CD4-positive, alpha-beta T cell treated with Interferon gamma for 1 hour (primary cell): ENCODE data around the gene TMED10.
A peak's percentile ranks its signal among the peaks of the same experiment; 100 is the strongest.
"Not testable (repeated sequence)": the region's sequence is repeated elsewhere in the genome, so short reads cannot be mapped to it uniquely, and the experiment has no call there.

Experiments used
- DNase-seq: peaks from one replicate; pipeline ENCODE4 v3.0.0-alpha.2; 2020

TMED10 gene

DNA sequence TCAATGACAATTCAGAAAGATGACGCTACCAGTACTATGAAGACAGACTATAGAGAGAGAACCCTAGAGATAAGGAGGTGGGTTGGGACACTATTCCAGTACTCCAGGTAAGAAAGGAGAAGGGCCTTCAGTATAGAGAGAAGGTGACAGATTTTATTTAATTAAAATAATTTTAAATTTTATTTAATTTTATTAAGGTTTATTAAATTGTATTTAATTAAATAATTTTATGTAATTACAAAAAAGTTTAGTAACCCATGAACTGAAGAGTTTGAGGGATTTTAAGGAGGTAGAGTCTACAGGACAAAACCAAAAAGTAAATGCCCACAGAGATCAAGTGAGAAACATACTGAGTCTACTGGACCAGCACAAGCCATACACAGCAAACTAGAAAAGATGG lies 20.3 kb downstream of the TMED10 start:
- no peak for DNase-seq

GRCh38 chr14:75155169-75155568 lies 21.2 kb downstream of the TMED10 start:
- DNase-seq, result no peak

GRCh38 chr14:75153295-75153694 lies 23.1 kb downstream of the TMED10 start:
- no peak for DNase-seq

DNA sequence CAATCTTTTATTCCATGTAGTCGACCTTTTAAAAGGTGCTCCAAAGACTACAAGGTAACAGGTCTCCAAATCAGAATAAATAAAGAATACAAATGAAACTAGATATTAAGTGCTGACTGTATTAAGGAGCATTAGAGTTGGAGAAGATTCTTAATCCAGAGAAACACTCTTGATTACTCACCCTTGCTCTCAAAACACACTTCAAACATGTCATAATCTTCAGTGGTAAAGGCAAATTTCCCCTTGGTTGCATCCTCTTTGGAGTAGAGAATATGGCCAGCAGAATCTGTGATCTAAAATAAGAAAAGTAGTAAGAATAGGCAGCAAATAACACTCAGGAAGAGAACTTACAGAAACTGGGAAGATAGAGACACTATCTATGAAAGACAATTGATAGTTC lies 24.6 kb downstream of the TMED10 start:
- DNase-seq, result no peak

DNA sequence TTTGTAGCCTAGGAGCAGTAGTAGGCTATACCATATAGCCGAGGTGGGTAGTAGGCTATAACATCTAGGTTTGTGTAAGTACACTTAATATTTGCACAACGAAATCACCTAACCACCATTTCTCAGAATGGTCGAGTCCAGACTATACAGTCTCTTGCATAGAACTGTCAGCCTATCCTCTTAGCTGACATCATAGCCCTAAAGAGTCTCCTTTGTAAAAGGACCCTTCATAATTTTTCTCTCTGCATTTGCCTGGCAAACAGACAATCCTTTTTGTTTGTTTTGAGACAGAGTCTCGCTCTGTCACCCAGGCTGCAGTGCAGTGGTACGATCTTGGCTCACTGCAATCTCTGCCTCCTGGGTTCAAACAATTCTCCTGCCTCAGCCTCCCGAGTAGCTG lies 25.8 kb downstream of the TMED10 start:
- DNase-seq, result not testable (repeated sequence)

- DNase-seq, result no peak
Measured at GRCh38 chr14:75150150-75150549, 26.3 kb downstream of the TMED10 start.

- DNase-seq, result peak; percentile 57
Measured at GRCh38 chr14:75147423-75148071, 28.9 kb downstream of the TMED10 start.

GRCh38 chr14:75144944-75145343 lies 31.5 kb downstream of the TMED10 start:
- peak; percentile 49 for DNase-seq

- no peak for DNase-seq
Measured at GRCh38 chr14:75143761-75144527, 32.5 kb downstream of the TMED10 start.

DNA sequence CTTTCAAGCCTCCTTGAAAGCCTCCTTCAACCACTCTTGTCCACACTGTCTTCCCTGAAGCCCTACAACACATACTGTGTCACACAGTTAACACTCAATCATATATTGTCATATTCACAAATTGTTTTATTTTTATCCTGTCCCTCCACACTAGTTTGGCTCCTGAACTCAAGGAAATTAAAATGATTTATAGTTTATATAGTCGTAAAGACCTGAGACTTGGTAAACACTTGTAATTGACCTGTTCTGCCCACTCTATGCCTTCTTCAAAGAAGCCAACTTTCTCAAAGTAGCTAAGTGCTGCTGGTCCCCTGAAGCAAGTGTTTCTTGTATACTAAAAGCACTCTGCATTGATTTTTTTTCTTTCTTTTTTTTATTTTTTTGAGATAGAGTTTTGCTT lies 33.9 kb downstream of the TMED10 start:
- DNase-seq, result no peak

GRCh38 chr14:75141967-75142366 lies 34.4 kb downstream of the TMED10 start:
- peak; percentile 42 for DNase-seq

GRCh38 chr14:75141062-75141461 lies 35.4 kb downstream of the TMED10 start:
- peak; percentile 15 for DNase-seq

DNA sequence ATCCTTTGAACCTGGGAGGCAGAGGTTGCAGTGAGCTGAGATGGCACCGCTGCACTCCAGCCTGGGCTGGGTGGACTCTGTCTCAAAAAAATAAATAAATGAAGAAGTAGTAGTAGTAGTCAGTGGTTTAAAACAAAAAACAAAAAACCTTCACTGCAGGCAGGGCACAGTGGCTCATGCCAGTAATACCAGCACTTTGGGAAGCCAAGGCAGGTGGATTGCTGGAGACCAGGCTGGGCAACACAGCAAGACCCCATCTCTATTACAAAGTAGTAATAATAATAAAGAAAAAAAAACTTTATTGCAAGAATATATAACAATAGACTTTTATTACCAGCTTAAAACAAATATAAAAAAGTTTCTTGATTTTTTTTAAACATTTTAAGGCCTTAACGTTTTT lies 35.8 kb downstream of the TMED10 start:
- no peak for DNase-seq

DNA sequence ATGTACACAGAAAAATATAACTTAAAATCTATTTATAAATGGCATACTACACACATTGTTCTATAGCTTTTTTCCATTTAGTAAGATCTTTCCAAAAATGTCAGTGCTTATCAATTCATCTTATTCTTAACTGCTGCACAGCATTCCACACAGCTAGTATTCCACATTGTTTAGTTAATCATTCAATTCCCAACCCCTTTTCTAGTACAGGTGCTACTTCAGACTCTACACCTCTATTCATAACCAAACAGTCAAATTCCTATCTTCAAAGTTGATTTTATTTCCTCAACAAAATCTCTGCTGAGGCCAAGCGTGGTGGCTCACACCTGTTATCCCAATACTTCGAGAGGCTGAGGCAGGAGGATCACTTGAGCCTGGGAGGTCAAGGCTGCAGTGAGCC lies 37.2 kb downstream of the TMED10 start:
- DNase-seq, result no peak

- DNase-seq, result no peak
Measured at GRCh38 chr14:75138492-75138891, 37.9 kb downstream of the TMED10 start.

- DNase-seq, result no peak
Measured at GRCh38 chr14:75134644-75135043, 41.8 kb downstream of the TMED10 start.

GRCh38 chr14:75133597-75133996 lies 42.8 kb downstream of the TMED10 start:
- DNase-seq, result no peak

GRCh38 chr14:75132382-75133086 lies 43.9 kb downstream of the TMED10 start:
- DNase-seq, result peak; percentile 36

- no peak for DNase-seq
Measured at GRCh38 chr14:75128596-75128990, 47.8 kb downstream of the TMED10 start.

- DNase-seq, result no peak
Measured at GRCh38 chr14:75127903-75128595, 48.4 kb downstream of the TMED10 start.

DNA sequence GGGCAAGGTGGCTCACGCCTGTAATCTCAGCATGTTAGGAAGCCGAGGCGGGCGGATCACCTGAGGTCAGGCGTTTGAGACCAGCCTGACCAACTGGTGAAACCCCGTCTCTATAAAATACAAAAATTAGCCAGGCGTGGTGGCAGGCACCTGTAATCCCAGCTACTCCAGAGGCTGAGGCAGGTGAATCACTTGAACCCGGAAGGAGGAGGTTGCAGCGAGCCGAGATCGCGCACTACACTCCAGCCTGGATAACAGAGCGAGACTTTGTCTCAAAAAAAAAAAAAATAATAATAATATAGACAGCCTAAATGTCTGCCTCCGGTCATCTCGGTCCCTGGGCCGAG lies 49.0 kb downstream of the TMED10 start:
- DNase-seq, result not testable (repeated sequence)

DNA sequence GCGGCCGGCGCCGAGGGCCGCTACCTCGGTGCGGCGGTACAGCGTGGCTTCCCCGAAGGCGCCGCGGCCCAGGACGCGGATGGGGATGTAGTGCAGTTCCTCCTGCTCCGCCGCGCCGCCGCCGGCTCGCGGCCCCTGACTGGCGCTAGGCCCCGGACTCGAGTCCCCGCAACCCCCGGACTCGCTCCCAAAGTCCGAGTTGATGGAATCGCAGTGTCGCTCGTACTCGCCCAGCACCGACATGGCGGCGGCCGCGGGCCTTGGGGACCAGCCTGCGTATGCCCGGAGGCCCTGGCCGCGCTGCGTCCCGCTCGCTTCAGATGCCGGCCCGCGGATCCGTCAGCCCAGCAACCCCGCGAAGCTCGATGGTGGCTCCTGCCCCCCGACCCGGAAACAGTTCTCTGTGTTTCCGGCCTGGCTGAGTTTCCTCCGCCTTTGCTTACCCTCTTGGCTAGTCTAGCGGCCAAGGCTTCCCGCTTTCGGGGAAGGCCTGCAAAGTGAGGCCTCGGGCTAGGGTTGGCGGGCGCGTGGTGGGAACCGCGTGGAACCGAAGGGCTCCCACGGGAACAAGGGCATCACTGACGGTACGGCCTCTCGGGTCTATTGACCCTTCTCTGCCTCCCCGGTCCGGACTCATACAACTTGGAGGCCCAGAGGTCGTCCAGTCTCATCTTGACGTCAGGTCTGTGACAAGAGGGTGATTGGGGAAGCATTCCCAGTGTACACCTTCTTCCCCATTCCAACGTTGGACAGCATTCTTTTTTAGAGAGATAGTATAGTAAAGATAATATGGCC lies 49.5 kb downstream of the TMED10 start, which contains the start of gene NEK9:
TSS of gene NEK9 (minus strand) at position 370 of the 795 bp plus-strand sequence. CDS start at position 243, 127 bp downstream.
- peak; percentile 89 for DNase-seq
